Astrocyte (in vitro differentiated cells and primary cell): ENCODE results near the gene UBE3C. TPM values are rescaled to one million over a fixed set of nuclear protein-coding genes. Genes with fewer than 3 reads are reported as not detected.

Experiments used
- DNase-seq: peaks from one replicate; pipeline ENCODE4 v3.0.0-alpha.2; 2010; ENCODE audit warnings: low read depth
- FAIRE-seq: peaks from 2 replicates; lab custom pipeline; 2011; peaks lifted over from hg19 to GRCh38; lab: Jason Lieb, UNC
- H2AFZ ChIP-seq: 2 replicates; pipeline ENCODE4 v1.6.0; 2012; ENCODE audit warnings: low read depth, low read length, inconsistent platforms
- H3K27ac ChIP-seq: 2 replicates; pipeline ENCODE4 v1.5.1; 2011; ENCODE audit warnings: low read depth, low read length, inconsistent platforms
- H3K27me3 ChIP-seq: 2 replicates; pipeline ENCODE4 v1.6.0; 2011; ENCODE audit warnings: low read length, inconsistent platforms; ENCODE audit not compliant: insufficient read depth
- H3K36me3 ChIP-seq: 2 replicates; pipeline ENCODE4 v1.5.1; 2011; ENCODE audit warnings: low read length, inconsistent platforms; ENCODE audit not compliant: insufficient read depth
- H3K4me1 ChIP-seq: 2 replicates; pipeline ENCODE4 v1.5.1; 2011; ENCODE audit warnings: low read length, inconsistent platforms; ENCODE audit not compliant: insufficient read depth
- H3K4me2 ChIP-seq: 2 replicates; pipeline ENCODE4 v1.6.0; 2012; ENCODE audit warnings: low read length, inconsistent platforms
- H3K4me3 ChIP-seq: 2 replicates; pipeline ENCODE4 v1.5.1; 2011; ENCODE audit warnings: low read depth, mild to moderate bottlenecking, low read length, inconsistent platforms; ENCODE audit not compliant: insufficient read depth
- H3K79me2 ChIP-seq: 2 replicates; pipeline ENCODE4 v1.6.0; 2012; ENCODE audit warnings: mild to moderate bottlenecking, low read length, inconsistent platforms; ENCODE audit not compliant: insufficient read depth
- H3K9ac ChIP-seq: 2 replicates; pipeline ENCODE4 v1.6.0; 2012; ENCODE audit warnings: mild to moderate bottlenecking, low read length, inconsistent platforms
- H3K9me3 ChIP-seq: 2 replicates; pipeline ENCODE4 v1.5.1; 2012; ENCODE audit warnings: low read depth, mild to moderate bottlenecking, low read length, inconsistent platforms; ENCODE audit not compliant: insufficient read depth
- H4K20me1 ChIP-seq: 2 replicates; pipeline ENCODE4 v1.6.0; 2012; ENCODE audit warnings: low read length, inconsistent platforms; ENCODE audit not compliant: insufficient read depth
- H3K27ac Mint-ChIP-seq: one replicate; pipeline ENCODE4 v1.8.0; 2021; ENCODE audit warnings: mild to moderate bottlenecking, mixed read lengths; ENCODE audit not compliant: unreplicated experiment
- H3K27me3 Mint-ChIP-seq: one replicate; pipeline ENCODE4 v1.8.0; 2021; ENCODE audit warnings: low read depth, mixed read lengths; ENCODE audit not compliant: unreplicated experiment
- H3K36me3 Mint-ChIP-seq: one replicate; pipeline ENCODE4 v1.8.0; 2021; ENCODE audit warnings: low read depth, mixed read lengths; ENCODE audit not compliant: unreplicated experiment
- H3K4me1 Mint-ChIP-seq: one replicate; pipeline ENCODE4 v1.8.0; 2021; ENCODE audit warnings: low read depth, mixed read lengths; ENCODE audit not compliant: unreplicated experiment
- H3K4me3 Mint-ChIP-seq: one replicate; pipeline ENCODE4 v1.8.0; 2021; ENCODE audit warnings: mild to moderate bottlenecking, moderate library complexity, mixed read lengths; ENCODE audit not compliant: unreplicated experiment
- H3K9me3 Mint-ChIP-seq: one replicate; pipeline ENCODE4 v1.8.0; 2021; ENCODE audit warnings: mild to moderate bottlenecking, mixed read lengths; ENCODE audit not compliant: unreplicated experiment
- EZH2 ChIP-seq: IDR thresholded peaks from 2 replicates; pipeline ENCODE4 v1.6.1; 2012; ENCODE audit warnings: mild to moderate bottlenecking, low read length, inconsistent platforms; ENCODE audit not compliant: insufficient read depth
- total RNA-seq: library from RNA; stranded (reverse); gene quantifications from 2 replicates; pipeline ENCODE4 v1.2.1, GENCODE V29; 2021
- TF ChIP-seq, protein P1 (sequence below): IDR thresholded peaks from 2 replicates; pipeline ENCODE4 v1.5.1; 2011; ENCODE audit warnings: low read depth, mild to moderate bottlenecking, inconsistent platforms, low read length, moderate library complexity; ENCODE audit not compliant: insufficient read depth

Gene UBE3C
- total RNA-seq, 1 donor from 2014 or later = 76.9 TPM

DNA sequence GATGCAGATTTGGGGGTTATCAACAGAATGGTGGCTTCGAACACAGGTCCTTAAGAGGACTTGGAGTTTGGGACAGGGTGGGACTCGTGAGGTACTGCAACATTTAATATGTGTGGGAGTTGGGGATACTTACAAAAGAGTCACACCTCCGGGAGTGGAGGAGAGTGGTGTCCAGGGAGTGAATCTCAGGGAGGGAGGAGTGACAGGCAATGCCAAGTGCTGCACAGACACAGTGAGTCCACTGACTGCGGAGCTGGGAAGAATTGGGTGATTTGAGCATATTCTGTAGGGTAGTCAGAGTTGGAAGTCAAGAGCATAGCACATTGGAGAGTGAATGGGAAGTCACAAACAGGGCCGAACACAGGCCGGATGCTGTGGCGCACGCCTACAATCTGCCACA is 5.1 kb downstream of the UBE3C start:
- no peak overlapping the region for H3K4me2 ChIP-seq
- H3K27me3 ChIP-seq = no peaks in the 10 kb centered on the region
- no peak for DNase-seq
- peaks cover 2% of the 10 kb centered on the region for H3K36me3 Mint-ChIP-seq
- no peak overlapping the region for H3K27ac Mint-ChIP-seq
- H2AFZ ChIP-seq = no peak overlapping the region
- H3K9me3 Mint-ChIP-seq = no peaks in the 10 kb centered on the region
- TF ChIP-seq EZH2 = no peak
- TF ChIP-seq, protein P1, sequence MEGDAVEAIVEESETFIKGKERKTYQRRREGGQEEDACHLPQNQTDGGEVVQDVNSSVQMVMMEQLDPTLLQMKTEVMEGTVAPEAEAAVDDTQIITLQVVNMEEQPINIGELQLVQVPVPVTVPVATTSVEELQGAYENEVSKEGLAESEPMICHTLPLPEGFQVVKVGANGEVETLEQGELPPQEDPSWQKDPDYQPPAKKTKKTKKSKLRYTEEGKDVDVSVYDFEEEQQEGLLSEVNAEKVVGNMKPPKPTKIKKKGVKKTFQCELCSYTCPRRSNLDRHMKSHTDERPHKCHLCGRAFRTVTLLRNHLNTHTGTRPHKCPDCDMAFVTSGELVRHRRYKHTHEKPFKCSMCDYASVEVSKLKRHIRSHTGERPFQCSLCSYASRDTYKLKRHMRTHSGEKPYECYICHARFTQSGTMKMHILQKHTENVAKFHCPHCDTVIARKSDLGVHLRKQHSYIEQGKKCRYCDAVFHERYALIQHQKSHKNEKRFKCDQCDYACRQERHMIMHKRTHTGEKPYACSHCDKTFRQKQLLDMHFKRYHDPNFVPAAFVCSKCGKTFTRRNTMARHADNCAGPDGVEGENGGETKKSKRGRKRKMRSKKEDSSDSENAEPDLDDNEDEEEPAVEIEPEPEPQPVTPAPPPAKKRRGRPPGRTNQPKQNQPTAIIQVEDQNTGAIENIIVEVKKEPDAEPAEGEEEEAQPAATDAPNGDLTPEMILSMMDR = no peak
- H3K27ac ChIP-seq = no peak overlapping the region
- no peaks in the 10 kb centered on the region for H3K9me3 ChIP-seq
- no peak overlapping the region for H3K9ac ChIP-seq
- H3K4me1 ChIP-seq = peaks cover 8% of the 10 kb centered on the region
- peaks cover 97% of the 10 kb centered on the region for H3K79me2 ChIP-seq
- H3K36me3 ChIP-seq = no peaks in the 10 kb centered on the region
- H3K4me1 Mint-ChIP-seq = peaks cover 18% of the 10 kb centered on the region
- H3K4me3 Mint-ChIP-seq = no peak overlapping the region
- H4K20me1 ChIP-seq = peaks cover 94% of the 10 kb centered on the region
- no peak overlapping the region for H3K4me3 ChIP-seq
- H3K27me3 Mint-ChIP-seq = no peaks in the 10 kb centered on the region
- no peak for FAIRE-seq

DNA sequence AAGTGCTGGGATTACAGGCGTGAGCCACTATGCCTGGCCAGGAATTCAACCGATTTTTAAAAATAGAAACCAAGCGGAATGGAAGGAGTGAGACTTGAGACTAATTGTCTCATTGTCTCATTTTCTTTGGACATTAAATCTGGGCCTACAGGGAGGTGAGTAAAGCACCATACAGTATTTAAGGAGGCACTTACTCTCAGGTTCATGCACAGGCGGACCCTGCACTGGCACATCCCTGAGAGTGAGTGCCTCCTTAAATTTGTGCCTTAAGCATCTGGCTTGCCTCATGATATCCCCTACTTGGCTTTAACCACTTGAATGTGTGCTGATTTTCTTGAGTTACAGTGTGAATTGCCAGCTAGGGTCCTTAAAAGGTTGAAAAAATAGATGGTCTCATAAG is 10.6 kb downstream of the UBE3C start:
- H3K4me3 ChIP-seq = no peak overlapping the region
- peaks cover 15% of the 10 kb centered on the region for H3K4me1 Mint-ChIP-seq
- DNase-seq (no peak), FAIRE-seq (no peak)
- H3K36me3 ChIP-seq = no peaks in the 10 kb centered on the region
- H3K27ac Mint-ChIP-seq = no peak overlapping the region
- H3K4me2 ChIP-seq = no peak overlapping the region
- peaks cover 12% of the 10 kb centered on the region for H3K4me1 ChIP-seq
- no peaks in the 10 kb centered on the region for H3K9me3 ChIP-seq
- peaks cover 2% of the 10 kb centered on the region for H3K36me3 Mint-ChIP-seq
- H4K20me1 ChIP-seq = peaks cover 100% of the 10 kb centered on the region
- no peak overlapping the region for H2AFZ ChIP-seq
- H3K9ac ChIP-seq = no peak overlapping the region
- H3K27me3 ChIP-seq = no peaks in the 10 kb centered on the region
- no peak for TF ChIP-seq EZH2
- TF ChIP-seq, protein P1 = no peak
- H3K79me2 ChIP-seq = peaks cover 100% of the 10 kb centered on the region
- H3K4me3 Mint-ChIP-seq = no peak overlapping the region
- no peak overlapping the region for H3K27ac ChIP-seq
- no peaks in the 10 kb centered on the region for H3K9me3 Mint-ChIP-seq
- no peaks in the 10 kb centered on the region for H3K27me3 Mint-ChIP-seq

DNA sequence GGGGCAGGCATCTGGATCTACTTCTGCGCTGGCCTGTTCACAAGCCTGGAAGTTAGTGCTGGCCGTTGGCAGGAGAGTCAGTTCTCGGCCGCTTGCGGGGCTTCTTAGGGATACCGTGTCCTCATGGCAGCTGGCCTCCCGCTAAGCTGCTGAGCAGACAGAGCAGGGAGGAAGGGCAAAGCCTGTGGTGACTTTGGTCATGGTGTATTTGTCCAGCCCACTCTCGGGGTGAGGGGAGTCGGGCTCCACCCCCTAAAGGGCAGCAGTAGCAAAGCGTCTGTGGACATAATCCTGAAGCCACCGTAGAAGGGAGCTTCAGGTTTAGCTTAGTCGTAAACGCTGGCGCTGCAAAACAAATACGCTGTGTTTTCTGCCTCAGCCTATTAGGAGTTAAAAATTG is 12.2 kb downstream of the UBE3C start:
- no peak for FAIRE-seq
- no peak overlapping the region for H3K27ac Mint-ChIP-seq
- H3K27ac ChIP-seq = no peak overlapping the region

More for the DNA sequence above, 12.2 kb downstream of the UBE3C start:
- peaks cover 12% of the 10 kb centered on the region for H3K4me1 ChIP-seq
- H3K27me3 ChIP-seq = no peaks in the 10 kb centered on the region
- H3K4me2 ChIP-seq = peak overlapping the region; percentile 61
- peaks cover 17% of the 10 kb centered on the region for H3K4me1 Mint-ChIP-seq
- peaks cover 2% of the 10 kb centered on the region for H3K36me3 Mint-ChIP-seq
- TF ChIP-seq EZH2 = no peak
- TF ChIP-seq, protein P1 = no peak
- no peaks in the 10 kb centered on the region for H3K36me3 ChIP-seq
- no peak overlapping the region for H3K4me3 Mint-ChIP-seq
- no peak overlapping the region for H2AFZ ChIP-seq
- H3K79me2 ChIP-seq = peaks cover 100% of the 10 kb centered on the region
- H3K9me3 ChIP-seq = no peaks in the 10 kb centered on the region
- no peak overlapping the region for H3K4me3 ChIP-seq
- peak overlapping the region; percentile 32 for H3K9ac ChIP-seq
- no peaks in the 10 kb centered on the region for H3K27me3 Mint-ChIP-seq
- DNase-seq = peak; percentile 48
- no peaks in the 10 kb centered on the region for H3K9me3 Mint-ChIP-seq
- peaks cover 100% of the 10 kb centered on the region for H4K20me1 ChIP-seq
